ENCODE measurements around the gene QARS1. TPM values are rescaled to one million over a fixed set of nuclear protein-coding genes. Genes with fewer than 3 reads are reported as not detected.

Gene QARS1
- total and polyA plus RNA-seq, 2 of the 13 experiments (the other 11 are each of a cell fraction or from before 2014, with no cell fraction given), result 307 to 327 TPM

DNA sequence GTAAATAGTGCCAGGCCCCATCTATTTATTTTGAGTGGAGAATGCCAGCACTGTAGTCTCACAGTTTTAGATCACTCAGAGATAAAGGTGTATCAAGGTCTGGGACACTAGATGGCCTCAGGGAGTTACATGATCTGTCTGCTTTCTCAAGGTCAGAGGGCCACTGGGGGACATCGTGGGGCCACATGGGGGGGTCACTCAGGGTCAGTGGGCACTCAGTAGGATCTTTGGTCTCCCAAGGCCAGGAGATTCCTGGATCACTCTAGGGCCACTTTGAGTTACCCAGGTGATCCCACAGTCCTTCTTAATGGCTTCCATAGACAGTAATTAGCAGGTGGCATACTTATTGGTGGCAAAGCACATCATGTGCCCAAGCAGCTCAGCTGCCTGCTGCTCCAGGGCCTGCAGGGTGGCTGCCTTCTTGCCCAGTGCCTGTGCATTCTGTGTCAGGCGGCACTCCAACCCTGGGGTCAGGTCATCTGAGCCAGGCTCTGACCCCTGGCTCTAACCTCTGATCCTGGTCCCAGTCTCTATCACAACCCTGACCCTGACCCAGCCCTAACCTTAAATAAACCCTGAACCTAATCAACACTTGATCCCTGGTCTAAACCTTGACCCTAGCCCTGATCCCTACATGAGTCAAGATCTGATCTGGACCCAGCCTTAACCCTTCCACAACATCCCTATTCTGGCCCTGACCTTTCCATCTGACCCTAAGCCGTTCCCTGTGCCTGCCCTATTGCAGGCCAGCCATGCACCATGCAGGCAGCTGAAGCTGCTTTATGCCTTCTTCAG is 30.1 kb upstream of the QARS1 start (continued):
- TF ChIP-seq ZNF674 (CRISPR knock-in tag; IDR thresholded peaks at IDR 0.05; ENCODE audit: low read depth), result no peak
- no peak for TF ChIP-seq AGO1 (IDR thresholded peaks at IDR 0.05; ENCODE audit: low read depth, low read length, poor library complexity, severe bottlenecking)
- no peak for TF ChIP-seq CREM (IDR thresholded peaks at IDR 0.05)
- no peak for TF ChIP-seq CREM (CRISPR knock-in tag; IDR thresholded peaks at IDR 0.05)
- no peak for TF ChIP-seq KAT2B (IDR thresholded peaks at IDR 0.05; ENCODE audit: borderline replicate concordance, low read depth, low read length)
- peak; percentile 36; the same call in 1 of the 2 replicates for TF ChIP-seq ERF (CRISPR knock-in tag; IDR thresholded peaks at IDR 0.05)
- TF ChIP-seq, protein P1, sequence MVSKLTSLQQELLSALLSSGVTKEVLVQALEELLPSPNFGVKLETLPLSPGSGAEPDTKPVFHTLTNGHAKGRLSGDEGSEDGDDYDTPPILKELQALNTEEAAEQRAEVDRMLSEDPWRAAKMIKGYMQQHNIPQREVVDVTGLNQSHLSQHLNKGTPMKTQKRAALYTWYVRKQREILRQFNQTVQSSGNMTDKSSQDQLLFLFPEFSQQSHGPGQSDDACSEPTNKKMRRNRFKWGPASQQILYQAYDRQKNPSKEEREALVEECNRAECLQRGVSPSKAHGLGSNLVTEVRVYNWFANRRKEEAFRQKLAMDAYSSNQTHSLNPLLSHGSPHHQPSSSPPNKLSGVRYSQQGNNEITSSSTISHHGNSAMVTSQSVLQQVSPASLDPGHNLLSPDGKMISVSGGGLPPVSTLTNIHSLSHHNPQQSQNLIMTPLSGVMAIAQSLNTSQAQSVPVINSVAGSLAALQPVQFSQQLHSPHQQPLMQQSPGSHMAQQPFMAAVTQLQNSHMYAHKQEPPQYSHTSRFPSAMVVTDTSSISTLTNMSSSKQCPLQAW (CRISPR knock-in tag; IDR thresholded peaks at IDR 0.05), result no peak
- TF ChIP-seq, protein P2, sequence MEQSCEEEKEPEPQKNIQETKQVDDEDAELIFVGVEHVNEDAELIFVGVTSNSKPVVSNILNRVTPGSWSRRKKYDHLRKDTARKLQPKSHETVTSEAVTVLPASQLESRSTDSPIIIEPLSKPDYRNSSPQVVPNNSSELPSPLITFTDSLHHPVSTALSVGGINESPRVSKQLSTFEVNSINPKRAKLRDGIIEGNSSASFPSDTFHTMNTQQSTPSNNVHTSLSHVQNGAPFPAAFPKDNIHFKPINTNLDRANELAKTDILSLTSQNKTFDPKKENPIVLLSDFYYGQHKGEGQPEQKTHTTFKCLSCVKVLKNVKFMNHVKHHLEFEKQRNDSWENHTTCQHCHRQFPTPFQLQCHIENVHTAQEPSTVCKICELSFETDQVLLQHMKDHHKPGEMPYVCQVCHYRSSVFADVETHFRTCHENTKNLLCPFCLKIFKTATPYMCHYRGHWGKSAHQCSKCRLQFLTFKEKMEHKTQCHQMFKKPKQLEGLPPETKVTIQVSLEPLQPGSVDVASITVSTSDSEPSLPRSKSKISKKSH (CRISPR knock-in tag; IDR thresholded peaks at IDR 0.05; ENCODE audit: borderline replicate concordance), result no peak
- TF ChIP-seq ZNF678 (CRISPR knock-in tag; IDR thresholded peaks at IDR 0.05), result no peak
- no peak for TF ChIP-seq ZMAT3 (CRISPR knock-in tag; conservative IDR thresholded peaks at IDR 0.05)
- TF ChIP-seq NCOR1 (IDR thresholded peaks at IDR 0.05; ENCODE audit: borderline replicate concordance, low read length), result peak; percentile 62
- peak; percentile 44; the same call in 1 of the 2 replicates for TF ChIP-seq NFKB2 (CRISPR knock-in tag; IDR thresholded peaks at IDR 0.05; ENCODE audit: borderline replicate concordance)
- TF ChIP-seq, protein P3, sequence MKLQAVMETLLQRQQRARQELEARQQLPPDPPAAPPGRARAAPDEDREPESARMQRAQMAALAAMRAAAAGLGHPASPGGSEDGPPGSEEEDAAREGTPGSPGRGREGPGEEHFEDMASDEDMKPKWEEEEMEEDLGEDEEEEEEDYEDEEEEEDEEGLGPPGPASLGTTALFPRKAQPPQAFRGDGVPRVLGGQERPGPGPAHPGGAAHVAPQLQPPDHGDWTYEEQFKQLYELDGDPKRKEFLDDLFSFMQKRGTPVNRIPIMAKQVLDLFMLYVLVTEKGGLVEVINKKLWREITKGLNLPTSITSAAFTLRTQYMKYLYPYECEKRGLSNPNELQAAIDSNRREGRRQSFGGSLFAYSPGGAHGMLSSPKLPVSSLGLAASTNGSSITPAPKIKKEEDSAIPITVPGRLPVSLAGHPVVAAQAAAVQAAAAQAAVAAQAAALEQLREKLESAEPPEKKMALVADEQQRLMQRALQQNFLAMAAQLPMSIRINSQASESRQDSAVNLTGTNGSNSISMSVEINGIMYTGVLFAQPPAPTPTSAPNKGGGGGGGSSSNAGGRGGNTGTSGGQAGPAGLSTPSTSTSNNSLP (IDR thresholded peaks at IDR 0.05; ENCODE audit: low read depth, low read length), result 0 out of 2 replicates have a peak, but pooled peaks have one; percentile 21
- no peak for TF ChIP-seq ZNF234 (CRISPR knock-in tag; conservative IDR thresholded peaks at IDR 0.05)
- no peak for TF ChIP-seq ZNF12 (CRISPR knock-in tag; IDR thresholded peaks at IDR 0.05)
- TF ChIP-seq RBM39 (IDR thresholded peaks at IDR 0.05; ENCODE audit: low read depth, low read length, poor library complexity, severe bottlenecking), result no peak
- no peak for TF ChIP-seq HOXD1 (CRISPR knock-in tag; IDR thresholded peaks at IDR 0.05)
- TF ChIP-seq ZNF3 (CRISPR knock-in tag; IDR thresholded peaks at IDR 0.05), result no peak
- no peak for TF ChIP-seq ZNF501 (CRISPR knock-in tag; IDR thresholded peaks at IDR 0.05)
- TF ChIP-seq ZNF749 (CRISPR knock-in tag; IDR thresholded peaks at IDR 0.05; ENCODE audit: borderline replicate concordance), result no peak
- no peak for TF ChIP-seq ZNF570 (CRISPR knock-in tag; IDR thresholded peaks at IDR 0.05; ENCODE audit: borderline replicate concordance)
- no peak for TF ChIP-seq ZFP1 (CRISPR knock-in tag; IDR thresholded peaks at IDR 0.05)
- TF ChIP-seq ZNF780A (CRISPR knock-in tag; IDR thresholded peaks at IDR 0.05), result no peak
- no peak for TF ChIP-seq ZNF569 (CRISPR knock-in tag; IDR thresholded peaks at IDR 0.05; ENCODE audit: borderline replicate concordance)
- TF ChIP-seq ZNF274 (CRISPR knock-in tag; IDR thresholded peaks at IDR 0.05), result no peak
